GM19035 (cell line): Measurements from ENCODE around the gene OR10V1.
"Not testable (repeated sequence)": the region's sequence is repeated elsewhere in the genome, so short reads cannot be mapped to it uniquely, and the experiment has no call there.

Source experiments
- ATAC-seq: cut with Tn5 transposase; IDR thresholded peaks from one replicate; pipeline ENCODE4 v1.9.1; 2021; ENCODE audit not compliant: unreplicated experiment

The OR10V1 gene

DNA sequence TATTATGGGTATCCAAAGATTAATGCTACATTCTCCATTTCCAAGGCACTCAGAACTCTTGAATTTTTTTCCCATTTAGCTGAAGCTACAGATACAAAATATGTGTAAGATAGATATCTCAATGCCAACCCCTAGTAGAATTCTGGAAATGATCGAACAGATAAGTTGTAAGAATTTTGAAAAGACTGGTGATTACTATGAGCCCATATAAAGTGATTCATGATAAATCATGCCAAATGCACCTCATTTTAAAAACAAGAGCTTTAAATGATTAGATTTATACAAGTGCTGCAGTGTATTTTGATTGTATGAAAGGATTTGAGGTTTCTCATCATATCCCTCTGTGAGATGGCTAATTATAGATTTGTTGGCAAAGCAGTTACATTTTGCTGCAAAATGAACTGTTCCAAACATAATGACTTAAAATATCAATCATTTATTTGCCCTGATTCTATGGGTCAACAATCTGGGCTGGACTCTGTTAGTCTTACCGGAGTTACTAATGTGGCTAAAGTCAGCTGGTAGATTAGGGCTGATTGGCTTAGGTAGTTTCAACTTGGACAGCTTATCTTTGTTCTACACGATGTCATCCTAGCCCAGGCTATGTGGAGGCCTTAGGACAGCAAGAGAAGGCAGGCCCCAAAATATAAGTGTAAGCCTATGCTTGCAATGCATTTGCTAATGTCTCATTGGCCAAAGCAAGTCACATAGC, 3.4 kb downstream of the OR10V1 start:
- no peak for ATAC-seq

DNA sequence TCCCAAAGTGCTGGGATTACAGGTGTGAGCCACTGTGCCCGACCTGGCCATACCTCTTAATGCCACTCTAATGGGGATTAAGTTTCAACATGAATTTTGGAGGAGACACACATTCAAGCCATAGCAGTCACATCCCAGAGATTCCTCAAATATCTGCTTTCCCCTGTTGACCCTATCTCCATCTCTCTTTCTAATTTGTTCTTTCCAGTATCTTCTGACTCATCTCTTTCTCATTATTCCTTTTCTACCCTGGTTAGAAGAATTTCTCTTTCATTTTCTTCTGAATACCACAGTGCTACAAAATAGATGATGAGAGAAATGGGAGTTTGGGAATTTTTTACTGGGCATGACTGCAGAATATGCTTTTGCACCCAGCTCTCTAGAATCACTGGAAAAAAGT, 5.1 kb downstream of the OR10V1 start:
- ATAC-seq, result no peak

DNA sequence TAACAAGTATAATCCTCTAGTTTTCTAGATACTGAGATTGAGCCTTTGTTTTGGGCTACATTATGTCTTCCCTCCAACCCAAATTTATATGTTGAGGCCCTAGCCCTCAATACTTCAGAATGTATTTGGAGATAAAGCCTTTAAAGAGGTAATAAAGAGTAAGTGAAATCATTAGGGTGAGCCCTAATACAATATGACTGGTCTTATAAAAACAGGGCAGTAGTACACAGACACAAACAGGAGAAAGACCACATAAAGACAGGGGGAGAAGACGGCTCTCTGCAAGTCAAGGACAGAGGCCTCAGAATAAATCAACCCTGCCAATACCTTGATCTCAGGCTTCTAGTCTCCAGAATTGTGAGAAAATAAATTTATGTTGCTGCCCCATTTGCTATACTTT, 6.3 kb downstream of the OR10V1 start:
- ATAC-seq, result no peak

DNA sequence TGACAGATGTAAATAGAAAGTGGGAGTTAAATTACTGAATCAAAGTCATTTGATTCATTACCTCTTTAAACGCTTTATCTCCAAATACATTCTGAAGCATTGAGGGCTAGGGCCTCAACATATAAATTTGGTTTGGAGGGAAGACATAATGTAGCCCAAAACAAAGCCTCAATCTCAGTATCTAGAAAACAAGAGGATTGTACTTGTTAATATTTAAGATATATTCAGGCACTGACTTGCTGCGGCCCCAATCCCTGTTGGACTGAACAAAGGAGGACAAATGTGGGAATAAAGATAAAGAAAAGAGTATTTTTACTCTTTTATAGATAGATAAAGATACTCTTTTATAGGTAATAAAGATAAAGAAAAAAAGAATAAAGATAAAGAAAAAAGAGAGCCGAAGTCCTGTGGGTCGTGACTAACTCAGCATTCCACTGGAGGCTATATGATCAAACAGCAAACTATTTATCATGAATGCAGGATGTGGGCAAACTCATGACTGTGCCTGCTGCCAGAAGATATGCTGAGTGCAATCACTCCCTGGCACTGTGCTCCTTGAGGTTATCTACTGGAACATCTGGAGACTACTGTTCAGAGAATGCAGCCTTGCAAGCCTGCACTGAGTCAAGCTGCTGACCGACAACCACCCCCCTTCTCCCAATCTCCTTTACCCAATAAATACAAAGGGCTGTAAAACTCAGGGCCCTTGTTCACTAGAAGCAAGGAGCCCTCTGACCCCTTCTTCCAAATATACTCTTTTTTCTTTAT, 6.9 kb downstream of the OR10V1 start:
- ATAC-seq, result no peak

DNA sequence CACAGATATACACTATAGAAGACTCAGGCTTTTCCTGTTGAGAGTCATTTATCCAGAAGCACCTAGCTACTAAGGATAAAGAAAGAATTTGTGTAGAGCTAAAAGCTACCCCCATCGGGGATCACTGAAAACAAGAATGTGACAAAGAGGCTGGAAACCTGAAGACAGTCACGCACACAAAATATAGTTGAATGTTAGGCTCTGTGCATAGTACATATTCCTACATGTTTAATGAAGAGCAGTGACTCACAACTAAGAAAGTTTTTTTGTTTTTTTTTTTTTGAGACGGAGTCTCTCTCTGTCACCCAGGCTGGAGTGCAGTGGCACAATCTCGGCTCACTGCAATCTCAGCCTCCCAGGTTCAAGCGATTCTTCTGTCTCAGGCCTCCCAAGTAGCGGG, 8.4 kb downstream of the OR10V1 start:
- ATAC-seq, result no peak

DNA sequence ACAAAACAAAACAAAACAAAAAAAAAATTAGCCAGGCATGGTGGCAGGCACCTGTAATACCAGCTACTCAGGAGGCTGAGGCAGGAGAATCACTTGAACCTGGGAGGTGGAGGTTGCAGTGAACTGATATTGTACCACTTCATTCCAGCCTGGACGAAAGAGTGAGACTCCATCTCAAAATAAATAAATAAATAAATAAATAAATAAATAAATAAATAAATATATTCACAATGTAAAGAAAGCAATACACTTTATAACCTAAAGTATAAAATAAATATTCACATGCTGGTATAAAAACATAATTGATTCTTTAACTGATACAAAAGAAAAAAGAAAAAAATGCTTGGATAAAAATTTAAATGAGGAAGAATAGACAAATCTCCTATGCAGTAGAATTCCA, 10.1 kb downstream of the OR10V1 start:
- not testable (repeated sequence) for ATAC-seq

DNA sequence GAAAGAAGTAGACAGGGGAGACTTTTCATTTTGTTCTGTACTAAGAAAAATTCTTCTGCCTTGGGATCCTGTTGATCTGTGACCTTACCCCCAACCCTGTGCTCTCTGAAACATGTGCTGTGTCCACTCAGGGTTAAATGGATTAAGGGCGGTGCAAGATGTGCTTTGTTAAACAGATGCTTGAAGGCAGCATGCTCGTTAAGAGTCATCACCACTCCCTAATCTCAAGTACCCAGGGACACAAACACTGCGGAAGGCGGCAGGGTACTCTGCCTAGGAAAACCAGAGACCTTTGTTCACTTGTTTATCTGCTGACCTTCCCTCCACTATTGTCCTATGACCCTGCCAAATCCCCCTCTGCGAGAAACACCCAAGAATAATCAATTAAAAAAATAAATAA, 13.5 kb downstream of the OR10V1 start:
- not testable (repeated sequence) for ATAC-seq

DNA sequence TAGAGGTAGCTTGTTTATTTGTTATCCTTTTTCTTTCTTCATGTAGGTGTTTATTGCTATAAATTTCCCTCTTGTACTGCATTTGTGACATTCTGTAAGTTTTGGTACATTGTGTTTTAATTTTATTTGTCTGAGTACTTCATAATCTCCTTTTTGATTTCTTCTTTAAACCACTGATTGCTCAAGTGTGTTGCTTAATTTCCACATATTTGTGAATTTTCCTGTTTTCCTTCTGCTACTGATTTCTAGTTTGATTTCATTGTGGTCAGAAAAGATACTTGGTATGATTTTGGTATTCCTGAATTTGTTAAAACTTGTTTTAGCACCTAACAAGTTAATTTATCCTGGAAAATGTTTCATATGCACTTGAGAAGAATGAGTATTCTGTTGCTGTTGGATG, 15.1 kb downstream of the OR10V1 start:
- no peak for ATAC-seq

DNA sequence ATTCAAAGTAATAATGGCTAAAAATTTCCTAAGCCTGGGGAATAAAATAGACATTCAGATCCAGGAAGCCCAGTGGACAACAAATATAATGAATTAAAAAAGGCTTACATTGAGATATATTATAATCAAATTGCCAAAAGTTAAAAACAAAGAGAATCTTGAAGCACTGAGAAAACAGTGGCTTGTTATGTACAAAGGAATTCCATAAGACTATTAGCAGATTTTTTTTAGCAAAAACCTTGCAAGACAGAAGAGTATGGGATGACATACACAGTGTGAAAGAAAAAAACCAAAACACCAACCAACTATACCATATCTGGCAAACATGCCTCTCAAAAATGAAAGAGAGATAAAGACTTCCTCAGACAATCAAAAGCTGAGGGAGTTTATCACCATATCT, 20.7 kb downstream of the OR10V1 start:
- ATAC-seq, result no peak

DNA sequence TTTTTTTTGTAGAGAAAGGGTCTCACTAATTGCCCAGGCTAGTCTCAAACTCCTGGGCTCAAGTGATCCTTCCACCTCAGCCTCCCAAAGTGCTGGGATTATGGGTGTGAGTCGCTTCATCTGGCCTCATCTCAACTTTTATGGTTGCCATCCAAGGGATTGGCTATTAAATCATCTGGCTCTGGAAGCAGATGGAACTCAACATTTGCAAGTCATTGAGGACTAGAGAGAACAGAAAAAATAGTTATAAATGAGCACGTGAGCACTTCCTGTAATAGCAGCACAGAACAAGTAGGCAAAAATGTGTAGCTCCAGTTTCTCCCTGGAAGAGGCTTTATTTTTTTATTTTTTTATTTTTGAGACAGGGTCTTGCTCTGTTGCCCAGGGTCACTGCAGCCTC, 22.5 kb downstream of the OR10V1 start:
- ATAC-seq, result no peak

DNA sequence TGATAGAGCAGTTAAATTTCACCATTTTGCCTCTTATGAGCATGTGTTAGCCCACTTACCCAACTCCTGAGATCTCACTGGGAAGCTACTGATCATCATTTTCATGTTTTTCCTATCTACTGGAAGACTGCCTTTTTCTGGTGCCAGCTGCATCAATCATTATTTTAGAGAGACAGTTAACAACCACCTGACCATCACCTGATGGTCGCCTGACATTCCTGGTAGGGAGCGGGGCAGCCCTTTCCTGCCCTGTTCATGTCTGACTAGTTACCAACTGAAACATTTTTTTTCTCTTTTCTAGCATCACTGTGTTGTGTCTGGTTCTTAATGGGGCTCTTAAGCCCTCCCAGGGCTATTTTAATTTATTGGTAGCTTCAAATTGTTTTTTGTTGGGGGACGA, 24.6 kb downstream of the OR10V1 start:
- ATAC-seq, result no peak

DNA sequence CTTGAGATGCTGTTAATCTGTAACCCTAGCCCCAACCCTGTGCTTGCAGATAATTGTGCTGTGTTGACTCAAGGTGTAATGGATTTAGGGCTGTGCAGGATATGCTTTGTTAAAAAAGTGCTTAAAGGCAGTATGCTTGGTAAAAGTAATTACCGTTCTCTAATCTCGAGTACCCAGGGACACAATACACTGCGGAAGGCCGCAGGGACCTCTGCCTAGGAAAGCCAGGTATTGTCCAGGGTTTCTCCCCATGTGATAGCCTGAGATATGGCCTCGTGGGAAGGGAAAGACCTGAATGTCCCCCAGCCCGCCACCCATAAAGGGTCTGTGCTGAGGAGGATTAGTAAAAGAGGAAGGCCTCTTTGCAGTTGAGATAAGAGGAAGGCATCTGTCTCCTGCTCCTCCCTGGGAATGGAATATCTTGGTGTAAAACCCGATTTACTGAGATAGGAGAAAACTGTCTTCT, 32.4 kb downstream of the OR10V1 start:
- ATAC-seq, result not testable (repeated sequence)

DNA sequence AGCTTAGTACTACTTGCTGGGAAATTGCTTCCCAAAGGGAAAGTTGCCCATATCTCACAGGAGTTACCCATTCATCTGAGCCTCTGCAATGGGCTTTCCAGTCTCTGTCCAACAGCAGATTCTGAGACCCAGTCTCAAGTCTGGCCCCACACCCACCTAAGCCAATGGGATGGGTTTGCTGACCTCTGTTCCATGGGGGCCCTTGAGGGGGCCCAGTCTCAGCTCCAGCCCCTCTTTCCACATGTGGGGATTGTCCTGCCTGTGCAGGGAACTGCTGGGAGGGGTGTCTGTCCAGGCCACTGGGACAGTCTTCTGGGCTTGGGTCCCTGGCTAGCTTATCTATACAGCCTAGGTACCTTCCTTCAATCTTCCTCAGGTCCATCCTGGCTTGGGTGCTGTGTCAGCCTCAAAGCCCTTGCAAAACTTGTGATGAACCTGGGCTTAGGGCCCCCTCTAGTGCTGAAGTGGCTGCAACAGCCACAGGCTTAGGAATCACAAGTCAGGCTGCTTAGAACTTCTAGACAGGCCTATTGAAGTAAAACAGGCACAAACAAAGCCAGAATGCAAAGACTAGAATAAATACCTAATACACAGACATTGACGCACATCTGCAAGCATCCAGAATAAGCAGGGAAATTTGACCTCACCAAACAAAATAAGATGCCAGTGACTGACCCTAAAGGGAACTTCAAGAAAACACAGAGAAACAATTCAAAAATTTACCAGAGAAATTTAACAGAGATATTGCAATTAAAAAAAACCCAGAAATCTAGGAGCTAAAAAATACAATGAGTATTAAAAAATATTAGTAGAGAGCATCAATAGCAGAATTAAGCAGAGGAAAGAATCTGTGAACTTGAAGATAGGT, 33.1 kb downstream of the OR10V1 start:
- ATAC-seq, result peak; percentile 94

DNA sequence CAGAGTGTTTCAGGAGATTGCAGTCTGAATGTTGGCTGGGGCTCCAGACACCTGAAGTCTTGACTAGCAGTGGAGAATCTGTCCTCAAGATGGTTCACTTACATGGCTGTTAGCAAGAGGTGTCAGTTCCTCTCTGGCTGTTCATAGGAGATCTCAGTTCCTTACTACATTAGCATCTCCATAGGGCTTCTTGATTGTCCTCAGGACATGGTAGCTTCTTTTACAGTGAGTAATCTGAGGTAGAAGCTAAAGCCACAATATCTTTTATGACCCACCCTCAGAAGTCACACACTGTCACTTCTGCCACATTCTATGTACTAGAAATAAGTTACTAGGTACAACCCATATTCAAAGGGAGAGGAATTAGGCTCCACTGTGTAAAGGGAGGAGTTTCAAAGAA, 34.3 kb downstream of the OR10V1 start:
- ATAC-seq, result no peak

DNA sequence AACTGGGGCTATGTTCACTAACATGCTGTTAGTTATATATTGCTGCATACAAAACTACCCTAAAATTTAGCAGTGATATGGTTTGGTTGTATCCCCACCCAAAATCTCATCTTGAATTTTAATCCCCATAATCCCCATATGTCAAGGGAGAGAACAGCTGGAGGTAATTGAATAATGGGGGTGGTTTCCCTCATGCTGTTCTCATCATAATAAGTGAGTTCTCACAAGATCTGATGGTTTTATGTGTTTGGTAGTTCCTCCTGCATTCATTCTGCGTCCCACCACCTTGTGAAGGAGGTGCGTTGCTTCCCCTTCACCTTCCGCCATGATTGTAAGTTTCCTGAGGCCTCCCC, 34.9 kb downstream of the OR10V1 start:
- no peak for ATAC-seq

DNA sequence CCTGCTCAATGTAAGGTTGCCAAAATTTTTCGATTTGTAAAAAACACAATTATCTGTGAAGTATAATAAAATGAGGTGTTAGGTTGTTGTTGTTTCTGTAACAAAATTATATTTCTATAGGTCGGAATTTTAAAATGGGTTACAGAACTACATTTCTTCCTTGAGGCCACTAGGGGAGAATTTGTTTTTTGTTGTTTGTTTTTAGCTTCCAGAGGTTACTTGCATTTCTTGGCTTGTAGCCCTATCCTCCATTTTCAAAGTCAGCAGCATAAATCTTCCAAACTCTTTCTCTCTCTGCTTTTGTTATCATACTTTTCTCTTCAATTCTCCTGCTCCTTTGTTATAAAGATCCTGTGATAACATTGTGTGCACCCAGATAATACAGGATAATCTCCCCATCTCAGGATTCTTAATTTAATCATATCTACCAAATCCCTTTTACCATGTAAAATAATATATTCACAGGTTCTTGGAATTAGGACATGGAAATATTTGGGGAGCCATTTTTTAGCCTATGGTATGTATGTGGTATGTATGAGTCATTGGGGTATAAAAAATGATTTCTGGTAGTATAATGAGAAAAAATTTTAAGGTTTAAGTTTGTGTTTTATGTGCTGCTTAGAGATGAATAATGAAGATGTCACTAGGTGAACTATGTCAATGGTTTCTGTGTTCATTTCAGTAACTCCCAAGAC, 35.4 kb downstream of the OR10V1 start:
- ATAC-seq, result no peak

DNA sequence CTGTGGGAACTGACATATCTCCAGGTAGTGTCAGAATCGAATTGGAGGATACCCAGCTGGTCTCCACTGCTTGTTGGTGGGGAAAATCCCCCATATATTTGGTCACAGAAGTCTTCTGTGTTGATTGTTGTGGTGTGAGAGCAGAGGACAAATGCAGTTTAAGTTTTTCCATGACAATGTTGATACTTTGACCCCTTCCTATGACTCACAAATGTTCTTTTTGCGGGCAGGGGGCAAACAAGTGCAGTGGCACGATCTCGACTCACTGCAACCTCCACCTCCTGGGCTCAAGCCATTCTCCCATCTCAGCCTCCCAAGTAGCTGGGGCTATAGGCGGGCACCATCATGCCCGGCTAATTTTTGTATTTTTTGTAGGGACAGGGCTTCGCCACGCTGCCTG, 37.4 kb downstream of the OR10V1 start:
- ATAC-seq, result no peak

DNA sequence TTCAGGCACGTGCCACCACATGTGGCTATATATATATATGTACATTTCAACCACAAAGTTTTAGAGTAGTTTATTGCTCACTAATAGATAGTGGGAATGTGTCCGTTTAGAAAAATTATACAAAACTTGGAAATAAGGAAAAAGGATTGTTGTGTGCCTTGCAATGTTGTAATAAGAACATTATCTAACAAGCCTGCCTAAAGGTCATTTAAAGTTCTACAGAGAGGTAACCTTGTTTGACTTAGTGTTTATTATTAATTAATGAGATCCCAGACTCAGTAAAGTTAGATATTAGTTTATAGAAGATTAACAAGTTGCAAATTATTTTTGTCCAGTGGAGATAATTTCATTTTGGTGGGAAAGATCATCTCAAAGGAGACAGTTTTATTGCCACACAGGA, 39.4 kb downstream of the OR10V1 start:
- ATAC-seq, result no peak

DNA sequence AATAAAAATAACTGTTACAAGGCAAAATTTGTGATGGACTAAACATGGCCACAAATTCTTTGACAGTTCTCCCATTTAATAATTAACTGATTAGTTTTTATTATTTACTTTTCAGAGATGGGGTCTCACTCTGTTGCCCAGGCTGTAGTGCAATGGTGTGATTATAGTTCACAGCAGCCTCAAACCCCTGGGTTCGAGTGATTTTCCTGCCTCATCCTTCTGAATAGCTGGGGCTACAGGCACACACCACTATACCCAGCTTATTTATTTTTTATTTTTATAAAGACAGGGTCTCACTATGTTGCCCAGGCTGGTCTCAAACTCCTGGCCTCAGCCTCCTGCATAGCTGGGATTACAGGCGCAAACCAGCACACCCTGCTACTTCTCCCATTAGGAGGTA, 40.4 kb downstream of the OR10V1 start:
- ATAC-seq, result no peak

DNA sequence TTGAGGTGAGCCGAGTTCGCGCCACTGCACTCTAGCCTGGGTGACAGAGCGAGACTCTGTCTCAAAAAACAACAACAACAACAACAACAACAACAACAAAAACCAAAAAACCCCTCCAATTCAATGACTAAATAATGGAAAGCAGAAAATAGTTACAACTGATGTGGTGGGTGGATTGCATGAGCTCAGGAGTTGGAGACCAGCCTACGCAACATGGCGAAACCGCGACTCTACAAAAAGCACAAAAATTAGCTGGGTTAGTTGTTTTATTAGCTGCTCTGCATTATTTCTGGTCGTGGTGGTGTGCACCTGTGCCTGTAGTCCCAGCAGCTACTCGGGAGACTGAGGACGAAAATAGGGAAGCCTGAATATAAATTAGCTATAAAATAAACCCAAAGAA, 42.2 kb downstream of the OR10V1 start:
- ATAC-seq, result no peak

DNA sequence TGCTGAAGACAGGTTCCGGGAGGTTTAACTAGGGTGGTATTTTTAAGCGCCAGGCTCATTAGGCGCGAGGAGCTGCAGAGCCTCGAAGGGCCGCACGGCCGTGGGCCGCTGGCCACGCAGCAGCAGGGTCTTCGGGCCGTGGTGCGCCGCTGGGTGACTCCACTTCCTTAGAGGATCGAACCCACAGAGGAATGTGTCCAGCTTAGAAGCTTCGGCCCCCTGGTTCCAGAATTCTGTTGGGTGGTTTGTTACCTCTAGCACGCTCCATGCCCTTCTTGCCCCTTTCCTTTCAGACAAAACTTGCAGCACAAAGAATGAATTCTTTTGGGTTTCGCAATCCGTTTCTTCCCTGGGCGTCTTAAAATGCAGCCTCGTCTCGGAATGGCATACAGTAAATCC, 44.0 kb downstream of the OR10V1 start:
- no peak for ATAC-seq
